GM12865 (cell line): Measurements from ENCODE around the gene PTGDS.

Experiments used
- DNase-seq: peaks from one replicate; pipeline ENCODE4 v3.0.0; 2010; ENCODE audit warnings: low read depth
- H3K4me3 ChIP-seq: 2 replicates; pipeline ENCODE4 v1.5.1; 2011; ENCODE audit warnings: mild to moderate bottlenecking, low read depth, low read length, control low read depth
- TF ChIP-seq, protein P1 (sequence below): IDR thresholded peaks from 2 replicates; pipeline ENCODE4 v1.5.1; 2011; ENCODE audit warnings: low read length, control low read depth, low read depth, inconsistent platforms; ENCODE audit not compliant: insufficient read depth; ENCODE audit errors: missing control alignments

PTGDS gene

DNA sequence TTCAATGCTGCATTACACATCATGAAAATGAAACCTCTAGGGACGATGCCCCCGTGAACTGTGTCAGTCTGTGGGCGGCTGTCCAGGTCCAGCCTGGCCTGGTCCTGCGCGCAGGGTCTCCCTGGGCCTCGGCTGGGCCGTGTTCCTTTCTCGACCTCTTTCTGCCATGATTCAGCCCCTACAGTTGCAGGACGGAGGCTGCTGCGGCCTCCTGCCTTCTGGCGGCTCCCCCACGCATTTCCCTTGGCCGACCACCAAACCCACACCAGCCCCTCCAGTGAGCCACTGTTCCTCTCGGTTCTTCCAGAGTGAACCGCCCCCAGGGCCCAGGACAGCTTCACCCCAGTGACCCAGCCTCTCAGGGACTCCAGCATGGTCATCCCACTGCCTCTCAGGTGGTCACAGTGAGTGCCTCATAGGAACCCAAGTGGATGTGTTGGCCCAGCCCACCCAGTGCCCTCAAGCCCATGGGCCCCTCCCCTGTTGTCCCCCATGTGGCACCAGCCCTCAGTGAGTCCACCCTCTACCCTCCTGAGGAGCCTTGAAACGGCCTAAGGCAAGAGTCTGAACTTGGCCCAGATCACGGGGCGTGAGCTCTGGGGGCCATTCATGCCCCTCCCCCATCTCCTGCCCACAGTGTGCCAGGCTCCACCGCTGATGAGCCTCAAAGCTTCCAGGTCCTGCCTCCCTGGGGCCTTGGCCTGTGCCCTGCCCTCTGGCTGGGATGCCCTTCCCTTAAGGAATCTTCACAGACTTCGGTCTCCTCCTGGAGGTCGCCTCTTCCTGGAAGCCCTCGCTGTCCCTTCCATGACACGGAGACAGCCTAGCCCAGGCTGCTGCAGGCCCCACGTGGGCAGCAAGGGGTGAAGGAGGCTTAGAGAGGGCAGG, 29.1 kb downstream of the PTGDS start:
- H3K4me3 ChIP-seq, result no peak overlapping the region
- DNase-seq, result no peak
- TF ChIP-seq, protein P1, sequence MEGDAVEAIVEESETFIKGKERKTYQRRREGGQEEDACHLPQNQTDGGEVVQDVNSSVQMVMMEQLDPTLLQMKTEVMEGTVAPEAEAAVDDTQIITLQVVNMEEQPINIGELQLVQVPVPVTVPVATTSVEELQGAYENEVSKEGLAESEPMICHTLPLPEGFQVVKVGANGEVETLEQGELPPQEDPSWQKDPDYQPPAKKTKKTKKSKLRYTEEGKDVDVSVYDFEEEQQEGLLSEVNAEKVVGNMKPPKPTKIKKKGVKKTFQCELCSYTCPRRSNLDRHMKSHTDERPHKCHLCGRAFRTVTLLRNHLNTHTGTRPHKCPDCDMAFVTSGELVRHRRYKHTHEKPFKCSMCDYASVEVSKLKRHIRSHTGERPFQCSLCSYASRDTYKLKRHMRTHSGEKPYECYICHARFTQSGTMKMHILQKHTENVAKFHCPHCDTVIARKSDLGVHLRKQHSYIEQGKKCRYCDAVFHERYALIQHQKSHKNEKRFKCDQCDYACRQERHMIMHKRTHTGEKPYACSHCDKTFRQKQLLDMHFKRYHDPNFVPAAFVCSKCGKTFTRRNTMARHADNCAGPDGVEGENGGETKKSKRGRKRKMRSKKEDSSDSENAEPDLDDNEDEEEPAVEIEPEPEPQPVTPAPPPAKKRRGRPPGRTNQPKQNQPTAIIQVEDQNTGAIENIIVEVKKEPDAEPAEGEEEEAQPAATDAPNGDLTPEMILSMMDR, result no peak

DNA sequence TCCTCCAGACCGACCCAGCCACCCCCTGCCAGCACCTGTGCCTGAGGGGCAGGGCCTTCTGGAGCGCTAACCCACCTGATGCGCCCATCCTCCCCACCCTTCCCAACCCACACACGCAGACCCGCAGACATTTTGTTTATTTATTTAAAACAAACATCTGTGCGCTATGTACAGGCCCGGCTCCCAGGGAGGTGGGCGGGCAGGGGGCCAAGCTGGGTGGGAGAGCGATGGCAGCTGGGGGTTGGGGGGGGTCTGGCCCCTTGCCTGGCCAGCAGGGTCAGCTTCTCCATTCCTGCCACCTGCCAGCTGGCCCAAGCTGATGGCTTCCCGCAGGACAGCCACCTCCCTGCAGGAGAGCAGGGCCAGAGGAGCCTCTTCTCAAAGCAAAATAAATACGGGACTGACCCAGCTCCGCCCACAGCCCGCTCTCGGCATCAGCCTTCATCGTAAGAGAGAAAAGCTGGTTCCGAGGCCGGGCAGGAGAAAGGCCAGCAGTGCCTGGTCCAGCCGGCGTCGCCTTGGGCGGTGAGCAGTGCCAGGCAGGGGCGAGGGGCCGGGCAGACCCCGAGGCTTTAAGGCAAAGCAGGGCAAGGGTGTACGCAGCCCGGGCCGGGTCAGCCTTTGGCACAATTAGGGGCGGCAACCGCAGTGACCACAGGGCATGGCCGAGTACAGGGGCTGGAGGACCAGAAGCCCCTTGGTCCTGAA, 30.0 kb downstream of the PTGDS start:
- no peak overlapping the region for H3K4me3 ChIP-seq
- TF ChIP-seq, protein P1, result no peak
- no peak for DNase-seq

DNA sequence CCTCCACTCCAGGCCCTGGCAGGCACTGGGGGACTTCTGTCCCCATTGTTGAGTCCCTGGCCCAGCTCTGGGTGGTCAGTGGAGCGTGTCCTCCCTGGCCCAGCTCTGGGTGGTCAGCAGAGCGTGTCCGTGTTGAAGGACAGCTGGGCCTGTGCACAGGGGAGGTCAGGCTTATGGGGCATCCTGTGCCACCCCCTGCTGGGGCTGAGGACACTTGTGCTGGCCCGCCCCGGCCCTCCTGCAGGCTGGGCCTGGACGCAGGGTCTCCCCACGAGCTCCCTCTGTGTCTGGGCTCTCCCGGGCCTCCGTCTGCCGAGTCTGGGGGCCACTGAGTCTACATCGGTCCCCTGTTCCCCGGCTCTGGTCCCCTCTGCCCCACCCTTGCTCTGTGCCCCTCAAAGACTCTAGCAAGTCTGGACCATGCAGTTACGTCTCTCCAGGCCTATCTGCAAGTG, 30.5 kb downstream of the PTGDS start:
- DNase-seq, result no peak
- TF ChIP-seq, protein P1, result no peak
- no peak overlapping the region for H3K4me3 ChIP-seq

DNA sequence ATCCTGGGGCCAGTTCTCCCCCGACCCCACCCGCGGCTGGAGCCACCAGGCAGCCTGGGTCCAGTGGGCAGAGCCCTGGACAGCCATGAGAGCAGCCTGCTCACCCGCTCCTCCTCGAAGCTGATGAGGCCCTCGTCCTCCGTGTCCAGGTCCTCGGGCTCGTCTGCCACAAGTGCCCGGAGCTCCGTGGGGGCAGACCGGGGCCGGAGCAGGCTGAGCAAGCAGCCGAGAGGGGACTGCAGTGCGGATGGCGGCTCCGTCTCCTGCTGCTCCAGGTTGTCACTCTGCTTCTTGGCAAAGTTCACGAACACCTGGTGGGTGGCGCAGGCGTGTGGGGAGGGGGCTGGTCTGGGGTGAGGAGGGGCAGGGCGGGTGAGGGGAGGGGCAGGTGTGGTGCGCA, 31.0 kb downstream of the PTGDS start:
- TF ChIP-seq, protein P1, result no peak
- H3K4me3 ChIP-seq, result no peak overlapping the region
- no peak for DNase-seq

DNA sequence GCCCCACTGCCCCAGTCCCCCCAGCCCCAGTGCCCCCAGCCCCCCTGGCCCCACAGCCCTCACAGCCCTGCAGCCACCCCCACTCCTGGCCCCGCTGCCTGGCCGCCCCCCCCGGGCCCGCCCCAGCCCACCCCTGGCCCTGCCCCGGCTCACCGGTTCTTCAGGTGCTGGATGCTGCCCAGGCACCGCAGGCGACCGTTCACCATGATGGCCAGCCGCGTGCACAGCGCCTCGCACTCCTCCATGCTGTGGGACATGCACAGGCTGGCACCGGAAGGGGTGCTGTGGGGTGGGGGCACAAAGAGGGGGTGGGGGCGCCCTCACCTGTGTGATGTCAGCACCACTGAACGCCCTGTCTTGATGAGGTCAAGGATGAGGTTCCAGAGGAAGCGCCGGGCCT, 31.9 kb downstream of the PTGDS start:
- no peak for DNase-seq
- H3K4me3 ChIP-seq, result no peak overlapping the region
- TF ChIP-seq, protein P1, result no peak

DNA sequence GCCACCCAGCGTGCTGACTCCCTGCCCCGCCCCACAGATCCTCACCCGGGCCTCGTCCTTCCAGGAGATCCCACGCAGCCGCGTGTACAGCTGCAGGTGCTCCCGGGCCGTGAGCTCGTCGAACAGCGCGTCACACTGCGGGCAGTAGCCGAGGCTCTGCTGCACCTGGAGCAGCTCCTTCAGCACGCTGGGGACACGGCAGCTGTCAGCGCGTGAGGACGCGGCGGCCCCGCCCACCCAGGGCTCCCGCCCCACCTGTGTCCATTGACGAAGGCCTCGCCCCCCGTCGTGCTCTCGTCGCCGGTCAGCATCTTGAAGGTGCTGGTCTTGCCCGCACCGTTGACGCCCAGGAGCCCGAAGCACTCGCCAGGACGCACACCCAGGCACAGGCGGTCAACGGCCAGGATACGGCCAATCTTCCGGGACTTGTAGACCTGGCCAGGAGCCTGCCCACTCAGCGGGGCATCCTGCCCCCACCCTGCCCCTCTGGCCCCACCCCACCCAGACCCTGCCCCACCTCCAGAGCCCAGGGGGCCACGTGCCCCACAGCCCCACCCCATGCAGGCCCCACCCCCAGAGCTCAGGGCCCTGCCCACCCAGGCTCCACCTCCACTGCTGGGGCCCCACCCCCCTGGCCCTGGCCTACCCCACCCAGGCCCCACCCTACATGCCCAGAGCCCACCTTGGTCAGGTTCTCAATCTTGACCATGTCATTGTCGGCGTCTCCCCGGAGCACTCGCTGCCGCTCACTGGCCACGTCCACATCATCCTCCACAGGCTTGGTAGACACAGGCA, 32.8 kb downstream of the PTGDS start:
- no peak overlapping the region for H3K4me3 ChIP-seq
- TF ChIP-seq, protein P1, result no peak
- no peak for DNase-seq
